Glutamatergic neuron (in vitro differentiated cells): ENCODE data around the gene MMP24OS. TPM values are rescaled to one million over a fixed set of nuclear protein-coding genes. Genes with fewer than 3 reads are reported as not detected.
"Not testable (repeated sequence)": the region's sequence is repeated elsewhere in the genome, so short reads cannot be mapped to it uniquely, and the experiment has no call there.

ENCODE experiments used
- DNase-seq: peaks from one replicate; pipeline ENCODE4 v3.0.0; 2022
- H3K27ac Mint-ChIP-seq: one replicate; pipeline ENCODE4 v1.8.0; 2020; ENCODE audit warnings: mild to moderate bottlenecking, mixed read lengths, inconsistent platforms; ENCODE audit not compliant: unreplicated experiment
- H3K27me3 Mint-ChIP-seq: one replicate; pipeline ENCODE4 v1.8.0; 2020; ENCODE audit warnings: mild to moderate bottlenecking, moderate library complexity, mixed read lengths, inconsistent platforms; ENCODE audit not compliant: unreplicated experiment
- H3K36me3 Mint-ChIP-seq: one replicate; pipeline ENCODE4 v1.8.0; 2020; ENCODE audit warnings: mild to moderate bottlenecking, mixed read lengths, inconsistent platforms; ENCODE audit not compliant: unreplicated experiment
- H3K4me1 Mint-ChIP-seq: one replicate; pipeline ENCODE4 v1.8.0; 2020; ENCODE audit warnings: mild to moderate bottlenecking, low read depth, mixed read lengths, inconsistent platforms; ENCODE audit not compliant: unreplicated experiment
- H3K4me3 Mint-ChIP-seq: one replicate; pipeline ENCODE4 v1.8.0; 2020; ENCODE audit warnings: mild to moderate bottlenecking, mixed read lengths, inconsistent platforms; ENCODE audit not compliant: unreplicated experiment
- H3K9me3 Mint-ChIP-seq: one replicate; pipeline ENCODE4 v1.8.0; 2020; ENCODE audit warnings: mild to moderate bottlenecking, moderate library complexity, mixed read lengths, inconsistent platforms; ENCODE audit not compliant: unreplicated experiment
- CTCF ChIP-seq: fragments of 200-600 bp; sonication (generic); IDR thresholded peaks from one replicate; pipeline ENCODE4 v1.5.0; 2021; ENCODE audit not compliant: partially characterized antibody, unreplicated experiment
- total RNA-seq: library from RNA; stranded (reverse); fragmentation: NEBNext Ultra II Directional; extraction: Animal tissue kit (Norgen Biotek cat#: 25700); gene quantifications from one replicate; pipeline ENCODE4 v1.2.1, GENCODE V29; 2021; ENCODE audit not compliant: unreplicated experiment

MMP24OS gene
- total RNA-seq, 1 donor from 2014 or later: 99.0 TPM

- no peak for DNase-seq
- Mint-ChIP-seq H3K27ac (no peak overlapping the region), H3K27me3 (no peaks in the 10 kb centered on the region), H3K9me3 (no peaks in the 10 kb centered on the region), H3K4me3 (no peak overlapping the region), H3K36me3 (no peaks in the 10 kb centered on the region), H3K4me1 (no peaks in the 10 kb centered on the region)
- TF ChIP-seq CTCF: no peak
Observed at GRCh38 chr20:35257175-35257909, 20.6 kb downstream of the MMP24OS start.

- H3K9me3 Mint-ChIP-seq: no peaks in the 10 kb centered on the region
- no peak for DNase-seq
- no peaks in the 10 kb centered on the region for H3K4me1 Mint-ChIP-seq
- TF ChIP-seq CTCF: no peak
- no peak overlapping the region for H3K27ac Mint-ChIP-seq
- H3K4me3 Mint-ChIP-seq: no peak overlapping the region
- no peaks in the 10 kb centered on the region for H3K36me3 Mint-ChIP-seq
- H3K27me3 Mint-ChIP-seq: no peaks in the 10 kb centered on the region
Observed at GRCh38 chr20:35254448-35254999, 23.4 kb downstream of the MMP24OS start.

- no peaks in the 10 kb centered on the region for H3K9me3 Mint-ChIP-seq
Observed at GRCh38 chr20:35253010-35253409, 24.9 kb downstream of the MMP24OS start.

GRCh38 chr20:35252598-35252997 lies 25.3 kb downstream of the MMP24OS start:
- H3K27me3 Mint-ChIP-seq, H3K27ac Mint-ChIP-seq, DNase-seq, H3K4me3 Mint-ChIP-seq, H3K36me3 Mint-ChIP-seq, H3K4me1 Mint-ChIP-seq, H3K9me3 Mint-ChIP-seq: not testable (repeated sequence)

More at GRCh38 chr20:35253010-35253409, 24.9 kb downstream of the MMP24OS start:
- Mint-ChIP-seq H3K27ac (no peak overlapping the region), H3K4me3 (no peak overlapping the region), H3K4me1 (no peaks in the 10 kb centered on the region), H3K27me3 (no peaks in the 10 kb centered on the region), H3K36me3 (no peaks in the 10 kb centered on the region)
- TF ChIP-seq CTCF: no peak
- no peak for DNase-seq

- Mint-ChIP-seq H3K9me3 (no peaks in the 10 kb centered on the region), H3K27ac (no peak overlapping the region), H3K4me3 (no peak overlapping the region), H3K4me1 (no peaks in the 10 kb centered on the region), H3K27me3 (no peaks in the 10 kb centered on the region), H3K36me3 (no peaks in the 10 kb centered on the region)
- TF ChIP-seq CTCF: no peak
- no peak for DNase-seq
Observed at GRCh38 chr20:35252037-35252461, 25.9 kb downstream of the MMP24OS start.
